Calu3 (cell line): Measurements from ENCODE around the gene SCCPDH. TPM values are rescaled to one million over a fixed set of nuclear protein-coding genes. Genes with fewer than 3 reads are reported as not detected.

Source experiments
- BruUV-seq: library from RNA; stranded (reverse); fragments of 400-500 nt; replicated peaks from 2 replicates; lab custom pipeline; 2021; lab: Mats Ljungman, UMichigan
- CTCF ChIA-PET: fragments of 300-600 bp; sonication (Branson Sonifier 250); formaldehyde crosslinking; loops from one replicate; lab custom pipeline; 2022; ENCODE audit warnings: antibody characterized with exemption; lab: Charles Lee
- DNase-seq: peaks from one replicate; pipeline ENCODE4 v3.0.0; 2022
- H3K27ac Mint-ChIP-seq: one replicate; pipeline ENCODE4 v1.8.0; 2022; ENCODE audit warnings: mixed read lengths; ENCODE audit not compliant: unreplicated experiment
- H3K27me3 Mint-ChIP-seq: one replicate; pipeline ENCODE4 v1.8.0; 2022; ENCODE audit warnings: mixed read lengths; ENCODE audit not compliant: unreplicated experiment
- H3K36me3 Mint-ChIP-seq: one replicate; pipeline ENCODE4 v1.8.0; 2022; ENCODE audit warnings: mild to moderate bottlenecking, moderate library complexity, mixed read lengths; ENCODE audit not compliant: insufficient read depth, unreplicated experiment
- H3K4me1 Mint-ChIP-seq: one replicate; pipeline ENCODE4 v1.8.0; 2022; ENCODE audit warnings: mild to moderate bottlenecking, low read depth, mixed read lengths; ENCODE audit not compliant: unreplicated experiment
- H3K4me3 Mint-ChIP-seq: one replicate; pipeline ENCODE4 v1.8.0; 2022; ENCODE audit warnings: mild to moderate bottlenecking, low read depth, moderate library complexity, mixed read lengths; ENCODE audit not compliant: unreplicated experiment
- H3K9me3 Mint-ChIP-seq: one replicate; pipeline ENCODE4 v1.8.0; 2022; ENCODE audit warnings: low read depth, mixed read lengths; ENCODE audit not compliant: unreplicated experiment
- CTCF ChIP-seq: fragments of 200-600 bp; IDR thresholded peaks from one replicate; pipeline ENCODE4 v1.8.0; 2022; ENCODE audit warnings: antibody characterized with exemption; ENCODE audit not compliant: unreplicated experiment
- intact Hi-C: fragments of 100-400 bp; cut with micrococcal nuclease; formaldehyde crosslinking; loops from one replicate; pipeline ENCODE4 v1.10.0; 2022; ENCODE audit not compliant: unreplicated experiment
- total RNA-seq: library from RNA; stranded (reverse); gene quantifications from 2 replicates; pipeline ENCODE4 v1.2.3, GENCODE V29; 2022

SCCPDH gene
- total RNA-seq, 1 experiment from 2014 or later, result 40.0 TPM

- no peaks in the 10 kb centered on the region for H3K9me3 Mint-ChIP-seq
- H3K36me3 Mint-ChIP-seq, result no peaks in the 10 kb centered on the region
- no peaks in the 10 kb centered on the region for H3K27me3 Mint-ChIP-seq
- no peak overlapping the region for H3K4me3 Mint-ChIP-seq
- no peak for DNase-seq
- intact Hi-C loops, result no loop called here
- no peak for TF ChIP-seq CTCF
- CTCF ChIA-PET, result no interaction called here
- H3K27ac Mint-ChIP-seq, result no peak overlapping the region
- no TSS peak for BruUV-seq
- H3K4me1 Mint-ChIP-seq, result no peaks in the 10 kb centered on the region
Measured at GRCh38 chr1:246779561-246780175, 55.5 kb downstream of the SCCPDH start.

- no TSS peak for BruUV-seq
- H3K27me3 Mint-ChIP-seq, result no peaks in the 10 kb centered on the region
- H3K9me3 Mint-ChIP-seq, result no peaks in the 10 kb centered on the region
- H3K4me3 Mint-ChIP-seq, result no peak overlapping the region
- no peak overlapping the region for H3K27ac Mint-ChIP-seq
- CTCF ChIA-PET, result no interaction called here
- no peaks in the 10 kb centered on the region for H3K4me1 Mint-ChIP-seq
- H3K36me3 Mint-ChIP-seq, result peaks cover under 1% of the 10 kb centered on the region
- intact Hi-C loops, result no loop called here
- TF ChIP-seq CTCF, result no peak
- DNase-seq, result no peak
Measured at GRCh38 chr1:246780264-246780663, 56.1 kb downstream of the SCCPDH start.

GRCh38 chr1:246781212-246781611 lies 57.0 kb downstream of the SCCPDH start:
- Mint-ChIP-seq H3K27ac (no peak overlapping the region), H3K9me3 (no peaks in the 10 kb centered on the region), H3K4me3 (no peak overlapping the region), H3K36me3 (peaks cover 10% of the 10 kb centered on the region), H3K4me1 (no peaks in the 10 kb centered on the region), H3K27me3 (no peaks in the 10 kb centered on the region)
- no TSS peak for BruUV-seq
- intact Hi-C loops, result no loop called here
- CTCF ChIA-PET, result interaction anchor here (0.5 kb wide), 1 partner anchor 340 kb away, joined by 4 read pairs; no protein-coding TSS in a partner anchor
- DNase-seq, result no peak
- TF ChIP-seq CTCF, result no peak

GRCh38 chr1:246782120-246782900 lies 58.1 kb downstream of the SCCPDH start:
- Mint-ChIP-seq H3K4me3 (no peak overlapping the region), H3K27me3 (no peaks in the 10 kb centered on the region), H3K4me1 (no peaks in the 10 kb centered on the region), H3K36me3 (peaks cover 18% of the 10 kb centered on the region), H3K27ac (no peak overlapping the region), H3K9me3 (no peaks in the 10 kb centered on the region)
- no peak for TF ChIP-seq CTCF
- intact Hi-C loops, result no loop called here
- no TSS peak for BruUV-seq
- DNase-seq, result no peak
- CTCF ChIA-PET, result no interaction called here
